ENCODE measurements around the gene AFF3. TPM values are rescaled to one million over a fixed set of nuclear protein-coding genes. Genes with fewer than 3 reads are reported as not detected.

AFF3 gene
- total and polyA plus RNA-seq, 10 of the 15 experiments (the other 5 are each of a cell fraction or from before 2014, with no cell fraction given), result 0.26 to 5.5 (median 3.0) TPM

- Histone ChIP-seq H2AFZ (ENCODE audit: control insufficient read depth, low read depth, low read length) (no peak overlapping the region), H3K27me3 (replicated peaks in 1 of 2; ENCODE audit: control insufficient read depth in 2 of 2, insufficient read depth in 2 of 2, low read length in 1 of 2) (no peaks in the 10 kb centered on the region), H3K4me3 (no peak overlapping the region), H3K27ac (ENCODE audit: control insufficient read depth, insufficient read depth) (no peak overlapping the region), H3K9me3 (replicated peaks; ENCODE audit: control insufficient read depth, insufficient read depth, low read length) (no peaks in the 10 kb centered on the region), H3K79me2 (ENCODE audit: control insufficient read depth, insufficient read depth, low read length) (no peaks in the 10 kb centered on the region), H3K4me1 (ENCODE audit: control insufficient read depth, insufficient read depth, low read length) (no peaks in the 10 kb centered on the region), H4K20me1 (ENCODE audit: control insufficient read depth, insufficient read depth) (no peaks in the 10 kb centered on the region), H3K9ac (ENCODE audit: control insufficient read depth, insufficient read depth, low read length) (no peak overlapping the region), H3K4me2 (ENCODE audit: control insufficient read depth, insufficient read depth) (no peak overlapping the region), H3K36me3 (ENCODE audit: control insufficient read depth in 2 of 2, insufficient read depth in 2 of 2, low read length in 1 of 2) (no peaks in the 10 kb centered on the region)
- no peak for ATAC-seq
- POLR2A ChIA-PET, result no interaction called here
- WGBS (ENCODE audit: insufficient coverage, insufficient replicate concordance, low lambda C conversion rate, missing lambda C conversion rate), result 25% methylated on average over 2 of the region's 2 CpGs
- RAD21 ChIA-PET (ENCODE audit: unreplicated experiment), result no interaction called here
- no TSS peak for BruUV-seq (replicated peaks)
- FAIRE-seq, result no peak
- SMC1A ChIA-PET (ENCODE audit: uncharacterized antibody, unreplicated experiment), result no interaction called here
- intact Hi-C loops (cut with micrococcal nuclease; ENCODE audit: unreplicated experiment) (no loop called here), in situ Hi-C loops (cut with MboI) (no loop called here)
- CTCF ChIA-PET, result no interaction called here
- TF ChIP-seq ESRRA (IDR thresholded peaks at IDR 0.05; ENCODE audit: low read length) (no peak), FOS (IDR thresholded peaks at IDR 0.05; ENCODE audit: borderline replicate concordance, extremely low read depth, insufficient read length) (no peak), CHD1 (IDR thresholded peaks at IDR 0.05; ENCODE audit: low read depth, low read length) (no peak), HCFC1 (IDR thresholded peaks at IDR 0.05; ENCODE audit: low read length) (no peak), RUNX3 (IDR thresholded peaks at IDR 0.05; ENCODE audit: low read length) (no peak), SUZ12 (IDR thresholded peaks at IDR 0.05; ENCODE audit: unreplicated experiment) (no peak), GABPA (IDR thresholded peaks at IDR 0.05; ENCODE audit: low read depth) (no peak), NRF1 (conservative IDR thresholded peaks at IDR 0.05; ENCODE audit: low read depth, low read length) (no peak), RAD51 (IDR thresholded peaks at IDR 0.05) (no peak)
- no peak for DNase-seq (ENCODE audit: low read depth, low spot score)
Observed at GRCh38 chr2:100054426-100054825, 88.0 kb downstream of the AFF3 start.

- intact Hi-C loops (cut with micrococcal nuclease; ENCODE audit: unreplicated experiment) (no loop called here), in situ Hi-C loops (cut with MboI) (no loop called here)
- no peak for FAIRE-seq
- Histone ChIP-seq H3K9ac (ENCODE audit: control insufficient read depth, insufficient read depth, low read length) (no peak overlapping the region), H3K36me3 (ENCODE audit: control insufficient read depth in 2 of 2, insufficient read depth in 2 of 2, low read length in 1 of 2) (no peaks in the 10 kb centered on the region), H3K27ac (ENCODE audit: control insufficient read depth, insufficient read depth) (no peak overlapping the region), H3K4me1 (ENCODE audit: control insufficient read depth, insufficient read depth, low read length) (no peaks in the 10 kb centered on the region), H4K20me1 (ENCODE audit: control insufficient read depth, insufficient read depth) (no peaks in the 10 kb centered on the region), H3K4me2 (ENCODE audit: control insufficient read depth, insufficient read depth) (no peak overlapping the region), H3K79me2 (ENCODE audit: control insufficient read depth, insufficient read depth, low read length) (no peaks in the 10 kb centered on the region), H2AFZ (ENCODE audit: control insufficient read depth, low read depth, low read length) (no peak overlapping the region), H3K27me3 (replicated peaks in 1 of 2; ENCODE audit: control insufficient read depth in 2 of 2, insufficient read depth in 2 of 2, low read length in 1 of 2) (no peaks in the 10 kb centered on the region), H3K9me3 (replicated peaks; ENCODE audit: control insufficient read depth, insufficient read depth, low read length) (no peaks in the 10 kb centered on the region), H3K4me3 (no peak overlapping the region)
- no peak for ATAC-seq
- WGBS (ENCODE audit: insufficient coverage, insufficient replicate concordance, low lambda C conversion rate, missing lambda C conversion rate), result 39% methylated on average over 5 of the region's 5 CpGs
- ChIA-PET CTCF (no interaction called here), RAD21 (ENCODE audit: unreplicated experiment) (no interaction called here), SMC1A (ENCODE audit: uncharacterized antibody, unreplicated experiment) (no interaction called here), POLR2A (no interaction called here)
- no TSS peak for BruUV-seq (replicated peaks)
- DNase-seq (ENCODE audit: low read depth, low spot score), result no peak
- TF ChIP-seq E2F4 (IDR thresholded peaks at IDR 0.05; ENCODE audit: low read depth, low read length) (no peak), NBN (IDR thresholded peaks at IDR 0.05) (no peak), IRF4 (IDR thresholded peaks at IDR 0.05; ENCODE audit: low read depth, low read length) (no peak), POLR2AphosphoS2 (IDR thresholded peaks at IDR 0.05; ENCODE audit: low read depth, low read length) (no peak), EED (IDR thresholded peaks at IDR 0.05; ENCODE audit: low read depth) (no peak), YY1 (IDR thresholded peaks at IDR 0.05; ENCODE audit: low read depth, low read length) (no peak), IRF5 (IDR thresholded peaks at IDR 0.05; ENCODE audit: borderline replicate concordance) (no peak), PAX8 (IDR thresholded peaks at IDR 0.05) (no peak), RB1 (IDR thresholded peaks at IDR 0.05; ENCODE audit: borderline replicate concordance) (no peak), ZBED1 (IDR thresholded peaks at IDR 0.05; ENCODE audit: borderline replicate concordance) (no peak)
Observed at GRCh38 chr2:100053087-100053885, 89.1 kb downstream of the AFF3 start.

Measured in GM12878 (cell line).